HG03442 (cell line): Measurements from ENCODE around the gene MYO3B.

Experiments used
- ATAC-seq: cut with Tn5 transposase; IDR thresholded peaks from one replicate; pipeline ENCODE4 v1.9.1; 2021; ENCODE audit warnings: mild to moderate bottlenecking, moderate library complexity; ENCODE audit not compliant: unreplicated experiment

The MYO3B gene

DNA sequence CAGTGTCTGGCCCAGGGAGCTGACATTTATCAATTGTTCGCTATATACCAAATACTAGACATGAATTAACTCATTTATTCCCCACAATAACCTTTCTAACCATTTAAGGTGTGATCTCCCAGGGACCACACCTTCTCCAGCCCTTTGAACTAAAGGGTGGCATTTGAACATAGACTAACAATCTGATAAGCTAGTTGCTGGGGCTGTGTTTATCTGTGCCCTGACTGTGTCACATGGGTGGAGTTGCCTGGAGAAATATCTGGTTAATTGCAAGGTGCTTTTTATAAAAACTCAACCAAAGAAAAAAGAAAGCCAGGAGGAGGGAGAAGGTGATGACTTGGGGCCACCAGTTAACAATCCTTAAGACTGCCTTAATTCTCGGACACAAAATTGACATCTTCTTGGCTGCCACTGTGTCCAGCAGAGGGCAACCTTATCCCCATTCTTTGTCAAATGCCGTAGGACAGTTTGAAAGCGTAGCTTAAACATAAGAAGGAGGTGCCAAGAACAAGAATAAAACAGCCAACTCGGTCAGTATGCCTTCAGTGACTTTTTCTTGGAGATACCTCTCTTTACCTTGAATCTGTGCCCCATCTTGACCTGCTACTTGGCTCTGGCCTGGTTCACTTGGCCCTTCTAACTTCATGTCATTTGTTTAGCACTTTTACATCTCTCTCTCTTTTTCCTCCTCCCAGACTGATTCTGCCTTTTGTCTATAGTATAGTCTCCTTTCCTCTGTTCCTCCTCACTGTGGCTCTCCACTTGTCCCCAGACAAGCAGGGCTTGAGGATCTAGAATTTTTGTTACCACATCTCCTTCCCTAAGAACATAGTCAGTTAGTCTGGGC is 183.4 kb downstream of the MYO3B start:
- ATAC-seq, result no peak

DNA sequence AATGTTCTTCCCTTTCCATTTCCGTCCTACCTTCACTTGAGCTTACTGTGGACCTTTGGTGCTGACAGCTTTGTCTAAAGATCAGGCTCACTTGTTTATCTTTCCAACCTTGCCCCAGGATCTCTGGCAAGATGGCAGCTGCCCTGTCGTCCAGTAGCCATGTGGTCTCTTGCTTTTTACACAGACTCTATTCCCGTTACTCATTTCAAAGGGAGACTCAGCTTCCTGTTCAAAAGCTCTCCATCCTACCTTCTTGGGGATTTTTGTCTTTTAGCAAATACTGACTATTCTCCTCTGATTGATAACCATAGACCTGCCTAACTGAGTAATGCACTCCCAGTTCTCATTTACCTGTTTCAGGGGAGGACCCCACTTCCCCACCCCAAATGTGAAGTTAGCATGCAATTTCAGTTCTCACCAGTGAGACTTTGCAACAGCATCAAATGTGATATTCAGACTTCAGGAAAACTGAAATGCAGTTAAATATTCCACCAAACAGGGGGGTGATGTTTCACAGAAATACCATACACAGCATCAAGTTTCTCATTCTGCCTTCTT is 184.4 kb downstream of the MYO3B start:
- no peak for ATAC-seq

DNA sequence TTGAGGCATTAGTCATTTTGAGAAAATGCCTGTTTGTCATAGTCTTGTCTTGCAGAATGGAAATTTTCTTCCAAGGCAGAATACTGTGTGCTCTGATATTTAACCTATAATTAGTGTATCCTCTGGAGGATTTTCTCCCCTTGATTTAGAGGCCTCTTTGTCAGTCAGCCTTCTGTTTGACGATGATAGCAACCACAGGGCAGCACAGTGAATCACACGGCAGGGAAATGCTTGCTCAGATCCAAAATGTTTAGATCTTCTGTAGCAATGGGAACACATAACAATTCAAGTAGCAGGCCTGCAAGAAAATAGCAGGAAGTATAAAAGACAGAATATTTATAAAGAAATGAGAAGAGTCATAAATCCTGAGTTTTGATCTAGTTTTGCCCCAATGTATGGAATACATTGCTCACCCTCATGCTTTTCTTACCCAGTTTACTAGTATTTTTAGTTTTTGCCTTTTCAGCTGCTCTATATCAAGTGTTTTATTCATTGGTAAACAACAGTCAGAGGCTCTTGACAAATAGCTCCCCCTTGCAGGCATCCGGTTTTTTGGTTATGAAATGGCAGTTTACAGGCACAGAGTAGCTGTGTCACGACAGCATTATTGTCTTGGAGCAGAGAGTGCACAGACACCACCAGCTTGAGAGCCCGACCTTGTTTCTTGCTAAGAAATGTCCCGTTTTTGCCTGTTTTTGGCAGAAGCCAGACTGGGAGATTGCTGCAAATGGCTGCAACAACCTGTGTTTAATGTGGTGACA is 185.1 kb downstream of the MYO3B start:
- ATAC-seq, result no peak

DNA sequence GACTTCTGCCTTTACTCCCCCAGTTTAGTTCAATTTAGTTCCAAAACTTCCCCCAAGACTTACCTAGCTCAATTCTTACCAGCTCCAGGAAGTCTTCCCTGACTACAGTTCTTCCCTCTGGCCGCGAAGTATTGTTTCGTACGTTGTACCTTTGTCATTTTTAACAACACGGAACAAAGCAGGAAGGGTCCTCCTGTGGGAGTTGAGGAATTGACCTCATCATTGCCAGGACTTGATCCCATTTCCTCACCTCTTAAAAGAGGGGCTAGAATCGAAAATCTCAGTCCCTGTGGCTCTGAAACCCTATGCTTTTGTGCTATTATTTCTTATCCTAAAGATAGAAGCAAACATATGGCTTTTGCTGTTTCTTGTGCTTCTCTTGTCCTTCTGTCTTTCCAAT is 187.1 kb downstream of the MYO3B start:
- no peak for ATAC-seq

DNA sequence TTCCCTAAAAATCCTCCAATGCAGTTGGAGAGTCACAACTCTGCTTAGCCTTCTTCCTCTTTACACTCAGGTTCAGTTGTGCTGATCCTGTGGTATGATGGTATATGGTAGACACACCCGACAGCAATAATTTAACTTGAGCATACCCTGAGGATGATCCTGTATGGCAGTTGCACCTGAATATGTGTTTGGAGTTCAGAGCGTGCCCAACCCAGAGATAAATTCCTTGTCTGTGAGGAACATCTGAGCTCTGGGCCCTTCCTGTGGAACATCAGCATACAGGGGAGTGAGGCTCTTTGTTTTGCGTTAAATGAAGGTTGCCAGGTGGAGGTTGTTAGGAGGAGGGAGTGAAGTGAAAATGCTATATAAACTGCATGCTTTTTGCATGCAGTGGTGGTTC is 187.7 kb downstream of the MYO3B start:
- no peak for ATAC-seq

DNA sequence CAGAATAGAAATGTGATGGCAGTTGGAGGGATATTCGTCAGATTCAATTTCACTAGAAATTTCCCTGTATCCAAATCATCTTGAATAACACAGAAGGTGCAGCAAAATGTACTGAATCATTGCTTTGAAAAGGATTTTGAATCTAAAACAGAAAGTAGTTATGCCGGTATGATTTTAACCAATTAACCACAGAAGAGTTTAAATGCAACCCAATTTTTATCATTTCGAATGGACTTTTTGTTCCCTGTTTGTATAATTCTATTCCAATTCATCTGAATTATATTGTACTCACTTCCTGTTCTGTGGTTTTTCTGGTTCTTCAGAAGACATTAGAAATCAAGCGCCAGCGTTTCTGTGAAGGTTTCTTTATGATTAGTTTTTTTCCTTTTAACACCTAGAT is 190.4 kb downstream of the MYO3B start:
- ATAC-seq, result no peak

DNA sequence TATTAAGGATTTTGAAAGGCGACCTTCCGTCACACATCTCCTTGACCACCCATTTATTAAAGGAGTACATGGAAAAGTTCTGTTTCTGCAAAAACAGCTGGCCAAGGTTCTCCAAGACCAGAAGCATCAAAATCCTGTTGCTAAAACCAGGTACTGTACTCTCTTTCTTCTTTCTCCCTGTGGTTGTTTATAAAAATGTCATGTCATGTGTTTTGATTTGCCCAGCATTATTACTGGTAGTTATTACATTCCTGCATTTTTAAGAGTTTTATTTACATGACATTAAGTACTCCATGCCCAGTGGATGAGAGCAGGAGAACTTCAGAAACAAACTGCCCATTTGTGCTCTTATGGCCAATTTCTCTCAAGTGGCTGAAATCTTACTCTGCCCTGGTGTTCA is 191.3 kb downstream of the MYO3B start:
- ATAC-seq, result no peak

DNA sequence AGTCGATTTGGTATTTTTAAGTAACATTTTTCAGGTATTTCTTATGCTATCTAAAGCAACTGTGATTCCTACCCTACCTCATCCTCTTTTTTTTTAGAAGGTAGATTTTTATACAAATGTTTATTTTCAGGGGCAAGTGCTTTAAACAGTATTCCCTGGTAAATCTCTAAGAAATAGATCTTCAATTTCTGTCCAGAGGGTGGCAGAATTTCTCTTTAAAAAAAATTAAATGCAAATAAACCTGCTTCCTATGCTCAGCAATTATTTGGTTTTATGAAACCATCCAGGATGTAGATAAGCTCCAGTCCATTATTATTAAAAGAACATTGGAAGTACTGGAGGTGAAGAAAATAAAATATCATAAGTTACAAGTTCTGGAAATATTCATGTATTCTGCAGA is 191.9 kb downstream of the MYO3B start:
- ATAC-seq, result no peak

DNA sequence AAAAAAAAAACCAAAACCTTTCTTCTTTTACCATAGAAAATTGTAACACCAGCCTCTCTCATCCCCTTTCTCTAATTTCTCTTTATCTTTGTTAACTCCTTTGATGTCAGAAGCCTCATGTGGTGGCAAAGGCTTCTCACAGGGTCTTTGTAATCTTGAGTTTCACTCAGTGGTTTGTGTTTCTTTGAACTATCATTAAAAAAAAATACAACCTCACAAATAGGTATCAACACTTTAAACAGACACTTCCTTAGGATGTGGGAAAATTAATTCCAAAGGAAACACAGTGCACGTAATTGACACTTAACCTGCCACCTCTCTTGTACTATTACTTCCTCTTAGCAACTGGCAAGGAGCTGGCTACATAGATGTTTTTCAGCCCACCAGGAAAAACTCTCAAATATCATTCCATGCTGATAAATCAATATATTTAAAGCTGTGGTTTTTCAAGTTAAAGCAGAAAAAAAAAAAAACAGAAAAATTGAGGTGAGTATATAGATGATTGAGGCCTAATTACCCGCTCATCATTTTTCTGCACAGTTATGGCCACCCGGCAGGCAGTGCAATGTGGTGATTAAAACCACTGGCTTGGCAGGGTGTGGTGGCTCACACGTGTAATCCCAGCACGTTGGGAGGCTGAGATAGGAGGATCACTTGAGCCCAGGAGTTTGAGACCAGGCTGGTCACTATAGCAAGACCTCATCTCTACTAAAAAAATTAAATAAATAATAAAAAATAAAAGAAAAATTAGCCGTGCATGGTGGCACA is 193.5 kb downstream of the MYO3B start:
- ATAC-seq, result no peak

DNA sequence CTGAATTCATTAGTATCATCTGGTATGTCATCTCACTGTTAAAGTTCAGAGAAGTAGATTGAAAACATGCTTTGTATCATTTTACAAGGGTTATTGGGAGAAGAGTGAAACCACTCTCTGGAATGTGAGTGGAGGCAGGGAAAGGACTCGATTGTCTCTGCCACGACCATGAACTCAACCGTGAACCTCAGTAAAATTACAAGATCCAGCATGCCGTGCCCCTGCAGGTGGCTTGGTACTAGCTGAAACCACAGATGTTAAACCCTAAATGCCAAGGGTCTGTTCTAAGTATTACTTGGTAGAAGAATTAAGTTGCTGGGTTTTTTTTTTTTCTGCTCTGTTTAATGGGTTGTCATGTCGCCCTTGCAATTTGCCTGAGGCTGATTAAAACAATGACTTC is 197.2 kb downstream of the MYO3B start:
- ATAC-seq, result no peak

DNA sequence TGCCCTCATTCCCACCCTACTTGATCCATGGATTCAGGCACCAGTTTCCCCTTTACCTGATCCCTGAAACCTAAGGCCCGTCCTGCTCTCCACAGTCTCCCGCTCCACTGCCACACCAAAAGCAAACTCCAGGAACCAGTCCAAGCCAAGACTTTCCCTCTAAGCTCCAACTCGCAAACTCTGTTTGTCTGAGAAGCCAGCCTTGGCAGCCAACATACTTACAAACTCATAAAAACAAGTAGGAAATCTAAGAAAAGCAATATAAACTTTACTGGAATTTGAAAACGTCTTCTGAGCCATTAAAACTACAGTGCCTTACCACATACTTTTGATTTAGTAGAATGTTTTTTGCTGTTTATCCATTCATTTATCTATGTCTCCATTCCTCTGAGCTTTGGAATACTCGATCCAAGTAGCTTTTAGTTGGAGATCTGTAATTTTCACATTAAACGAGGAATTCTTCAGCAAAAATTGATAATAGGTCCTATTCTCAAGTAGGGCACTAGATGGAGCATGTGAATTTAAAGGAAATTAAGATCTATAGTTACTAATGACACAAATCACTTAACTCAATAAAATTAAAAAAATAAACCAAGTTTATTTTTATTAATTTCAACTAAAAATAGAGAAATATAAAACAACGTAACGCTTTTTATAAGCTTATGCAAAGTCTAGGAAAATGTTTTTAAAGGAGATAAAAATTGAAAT is 199.7 kb downstream of the MYO3B start:
- no peak for ATAC-seq

DNA sequence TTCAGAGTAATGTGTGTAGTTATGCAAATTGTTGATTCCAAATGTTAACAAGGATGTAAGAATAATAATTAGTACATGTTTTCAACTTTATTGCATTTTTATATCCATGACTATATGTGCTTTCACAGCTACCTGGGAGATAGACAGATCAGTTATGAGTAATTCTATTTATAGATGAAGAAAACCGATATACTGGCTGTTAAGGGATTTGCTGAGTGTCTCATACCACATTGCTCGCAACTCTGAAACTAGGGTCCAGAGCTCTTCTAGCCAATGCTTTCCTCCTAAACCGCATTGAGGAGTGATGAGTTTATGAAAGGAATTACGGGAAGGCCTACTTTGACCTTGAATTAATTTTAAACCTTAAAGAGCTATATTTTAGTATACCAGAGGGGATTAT is 202.3 kb downstream of the MYO3B start:
- no peak for ATAC-seq

DNA sequence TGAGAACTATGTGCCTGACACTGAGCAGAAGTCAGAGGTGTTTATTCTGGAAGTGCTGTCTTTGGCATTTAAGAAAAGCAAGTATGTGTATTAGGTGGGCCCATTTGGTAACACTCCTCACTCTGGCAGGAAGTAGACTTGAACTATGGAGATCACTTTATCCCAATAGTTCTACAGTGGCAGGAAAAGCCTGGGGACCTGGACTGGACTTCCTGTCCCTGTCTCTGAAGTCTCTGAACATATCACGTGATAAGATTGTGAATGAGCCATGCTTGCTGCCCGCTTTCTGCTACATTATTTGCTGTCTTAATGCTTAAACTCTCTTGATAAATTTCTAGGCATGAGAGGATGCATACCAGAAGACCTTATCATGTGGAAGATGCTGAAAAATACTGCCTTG is 203.7 kb downstream of the MYO3B start:
- ATAC-seq, result no peak

DNA sequence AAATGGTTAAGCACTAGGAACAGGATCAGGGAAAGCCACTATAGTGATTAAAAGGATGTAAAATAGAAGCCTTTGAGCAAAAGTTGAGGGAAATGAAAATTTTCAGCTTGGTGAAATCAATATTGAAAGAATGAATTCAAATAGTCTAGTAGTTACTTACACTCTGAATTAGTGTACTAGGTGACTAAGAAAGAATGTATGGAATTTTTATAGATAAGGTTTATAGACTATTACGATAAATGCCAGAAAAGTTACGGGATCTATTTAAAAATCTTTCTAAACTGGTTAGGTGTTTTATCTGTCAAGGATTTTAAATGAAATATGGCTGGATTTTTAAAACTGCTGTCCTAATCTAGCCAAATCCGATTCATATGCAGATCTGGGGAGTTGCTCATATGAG is 208.6 kb downstream of the MYO3B start:
- no peak for ATAC-seq

DNA sequence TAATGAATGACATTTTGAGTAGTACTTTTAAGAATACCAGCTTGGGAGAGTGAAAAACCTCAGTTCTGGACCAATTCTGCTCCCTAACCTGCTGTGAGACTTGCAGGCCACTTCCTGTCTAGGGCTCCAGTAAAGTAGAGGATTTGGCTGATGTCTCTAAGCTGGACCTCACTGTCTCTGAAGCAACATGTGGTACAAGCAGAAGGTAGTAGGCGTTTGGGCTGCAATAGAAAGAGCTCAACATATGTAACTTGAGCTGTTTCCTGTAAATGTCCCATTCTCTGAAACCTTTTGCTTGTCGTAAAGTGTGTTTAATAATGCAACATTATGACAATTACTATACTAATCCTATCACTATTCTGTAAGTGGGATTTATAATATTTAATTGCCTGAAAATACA is 213.1 kb downstream of the MYO3B start:
- ATAC-seq, result no peak

DNA sequence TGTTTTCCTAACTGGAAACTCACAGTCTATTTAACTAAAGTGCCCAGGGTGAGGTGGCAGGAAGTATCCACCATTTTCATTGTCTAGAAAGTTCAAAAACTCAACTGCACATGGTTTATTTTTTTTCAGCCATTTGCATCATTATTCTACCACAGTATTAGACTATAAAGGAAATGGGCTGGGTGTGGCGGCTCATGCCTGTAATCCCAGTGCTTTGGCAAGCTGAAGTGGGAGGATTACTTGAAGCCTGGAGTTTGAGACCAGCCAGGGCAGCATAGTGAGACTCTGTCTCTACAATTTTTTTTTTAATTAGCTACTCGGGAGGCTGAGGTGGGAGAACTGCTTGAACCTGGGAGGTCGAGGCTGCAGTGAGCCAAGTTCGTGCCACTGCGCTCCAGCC is 213.8 kb downstream of the MYO3B start:
- no peak for ATAC-seq

DNA sequence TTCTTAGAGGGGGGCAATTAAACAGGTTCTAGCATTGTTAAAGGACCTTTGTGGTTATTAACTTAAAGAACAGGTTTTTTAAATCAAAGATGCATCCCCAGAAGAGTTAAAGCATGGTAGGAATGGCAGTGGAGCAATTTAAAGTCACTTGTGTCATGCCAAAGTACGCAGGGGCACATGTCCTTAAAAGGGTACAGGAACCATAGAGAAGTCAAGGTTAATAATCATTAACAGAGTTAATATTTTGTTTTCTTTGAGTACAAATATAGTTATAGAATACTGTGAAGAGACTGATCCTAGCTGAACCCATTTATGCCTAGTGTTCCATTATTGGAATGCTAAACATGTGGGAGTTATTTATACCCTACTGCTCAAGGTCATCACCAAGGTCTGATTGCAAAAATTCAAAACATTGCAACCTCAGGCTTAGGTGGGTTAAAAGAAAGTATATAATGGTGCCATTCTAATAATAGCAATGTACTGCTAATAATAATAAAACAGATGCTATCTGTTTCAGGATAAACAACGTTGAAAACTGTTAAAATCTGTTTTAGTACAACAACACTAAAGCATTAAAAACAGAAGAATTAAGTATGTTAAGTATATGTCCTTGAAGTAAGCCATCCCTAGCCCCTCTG is 216.0 kb downstream of the MYO3B start:
- ATAC-seq, result no peak

DNA sequence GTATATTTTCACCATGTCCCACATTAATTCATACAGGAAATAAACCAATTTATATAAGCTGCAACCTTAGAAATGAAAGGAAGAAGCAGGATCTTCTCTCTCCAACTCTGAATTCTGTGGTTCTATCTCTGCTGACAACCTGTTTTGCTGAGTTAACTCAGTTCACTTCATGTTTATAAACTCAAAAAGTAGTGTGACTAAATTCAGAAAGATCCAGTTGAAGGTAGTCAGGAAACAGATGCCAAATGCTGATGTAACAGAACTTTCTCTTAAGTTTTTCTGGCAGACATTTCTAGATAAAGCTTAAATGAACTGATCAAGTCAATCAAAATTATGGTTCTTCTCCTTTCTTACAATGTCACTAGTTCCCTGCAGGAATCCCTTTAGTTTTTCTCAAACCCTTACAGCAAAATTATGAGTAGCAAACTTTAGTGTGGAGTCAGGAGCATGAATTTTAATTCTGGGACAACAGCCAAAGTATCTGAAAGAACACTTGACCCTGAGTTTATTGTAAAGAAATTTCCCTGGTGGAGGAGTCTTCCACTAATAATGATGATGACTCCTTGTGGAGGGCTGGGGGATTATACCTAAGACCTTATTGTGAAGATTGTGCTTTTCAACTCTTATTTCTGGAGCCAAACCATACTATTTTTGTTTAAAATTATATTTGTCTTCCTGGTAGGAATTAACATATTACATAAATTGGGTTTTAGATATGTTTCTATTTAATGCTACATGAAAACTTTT is 216.9 kb downstream of the MYO3B start:
- ATAC-seq, result no peak

DNA sequence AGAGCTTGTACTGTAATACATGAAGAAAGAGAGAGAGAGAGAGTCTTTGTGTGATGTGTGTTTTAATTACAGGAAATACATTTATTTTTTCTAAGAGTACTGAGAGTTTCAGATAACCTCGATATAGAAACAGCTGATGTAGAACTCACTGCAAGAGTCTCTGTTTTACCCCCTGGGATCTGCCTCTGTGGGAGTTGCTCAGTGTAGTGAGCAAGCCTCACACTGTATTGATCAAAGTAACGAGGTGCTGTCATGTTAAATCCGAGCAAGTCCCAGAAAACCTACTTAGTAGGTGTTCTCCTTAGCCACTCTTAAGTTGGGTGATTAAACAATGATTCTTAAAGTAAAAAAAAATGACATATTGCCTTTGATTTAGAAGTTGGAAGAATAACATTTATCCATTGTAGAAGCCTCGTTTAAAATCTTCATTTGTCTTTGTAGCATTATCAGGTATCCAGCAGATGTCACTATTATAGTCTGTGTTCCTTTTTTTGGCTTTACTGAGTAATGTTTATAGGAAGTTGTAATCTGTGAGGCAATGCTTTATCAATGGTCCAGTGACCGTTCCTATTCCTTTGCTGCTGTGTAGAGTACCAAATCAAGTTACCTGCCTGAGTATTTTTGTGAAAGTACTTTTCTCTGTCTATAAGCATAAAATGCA is 219.0 kb downstream of the MYO3B start:
- no peak for ATAC-seq
